Activated CD8-positive, alpha-beta T cell treated with anti-CD3 and anti-CD28 coated beads for 36 hours (primary cell): Measurements from ENCODE around the gene RTN4. TPM values are rescaled to one million over a fixed set of nuclear protein-coding genes. Genes with fewer than 3 reads are reported as not detected.

Source experiments
- ATAC-seq: fragments of 200-7000 bp; cut with Tn5 transposase; one replicate; pipeline ENCODE4 v1.10.0; 2021; ENCODE audit warnings: mild to moderate bottlenecking, moderate library complexity
- CTCF ChIA-PET: fragments of 350-600 bp; sonication (Branson Sonifier 250); formaldehyde crosslinking; loops from one replicate; lab custom pipeline; 2021; ENCODE audit warnings: antibody characterized with exemption; lab: Charles Lee
- POLR2A ChIA-PET: fragments of 350-600 bp; sonication (Branson Sonifier 250); formaldehyde crosslinking; loops from one replicate; lab custom pipeline; 2021; ENCODE audit warnings: antibody characterized with exemption; lab: Charles Lee
- DNase-seq: peaks from one replicate; pipeline ENCODE4 v3.0.0-alpha.2; 2020
- H3K27ac Mint-ChIP-seq: one replicate; pipeline ENCODE4 v1.8.0; 2021; ENCODE audit warnings: mild to moderate bottlenecking, mixed read lengths
- H3K27me3 Mint-ChIP-seq: one replicate; pipeline ENCODE4 v1.8.0; 2021; ENCODE audit warnings: mixed read lengths
- H3K36me3 Mint-ChIP-seq: one replicate; pipeline ENCODE4 v1.8.0; 2021; ENCODE audit warnings: low read depth, mixed read lengths
- H3K4me1 Mint-ChIP-seq: one replicate; pipeline ENCODE4 v1.8.0; 2021; ENCODE audit warnings: low read depth, mixed read lengths
- H3K4me3 Mint-ChIP-seq: one replicate; pipeline ENCODE4 v1.8.0; 2021; ENCODE audit warnings: mild to moderate bottlenecking, moderate library complexity, mixed read lengths
- H3K9me3 Mint-ChIP-seq: one replicate; pipeline ENCODE4 v1.8.0; 2021; ENCODE audit warnings: mixed read lengths
- CTCF ChIP-seq: fragments of 200-600 bp; IDR thresholded peaks from one replicate; pipeline ENCODE4 v1.8.0; 2022; ENCODE audit warnings: antibody characterized with exemption, mild to moderate bottlenecking
- intact Hi-C: fragments of 100-400 bp; cut with micrococcal nuclease; formaldehyde crosslinking; loops from one replicate; pipeline ENCODE4 v1.10.0; 2022
- total RNA-seq, 2 experiments: library from RNA; stranded (reverse); gene quantifications; one replicate each; pipeline ENCODE4 v1.2.3, GENCODE V29; 2021

The RTN4 gene
- total RNA-seq, 2 experiments from 2014 or later = 81.5 to 85.0 TPM

- H3K27ac Mint-ChIP-seq = no peak overlapping the region
- intact Hi-C loops = no loop called here
- DNase-seq = no peak
- peaks cover 18% of the 10 kb centered on the region for H3K36me3 Mint-ChIP-seq
- H3K27me3 Mint-ChIP-seq = no peaks in the 10 kb centered on the region
- no peak overlapping the region for H3K4me3 Mint-ChIP-seq
- H3K4me1 Mint-ChIP-seq = peaks cover 46% of the 10 kb centered on the region
- TF ChIP-seq CTCF = no peak
- ChIA-PET CTCF (no interaction called here), POLR2A (no interaction called here)
- no peaks in the 10 kb centered on the region for H3K9me3 Mint-ChIP-seq
- no peak for ATAC-seq
These were observed 4.5 kb downstream of the RTN4 start for GRCh38 chr2:55045780-55046179.

- ChIA-PET CTCF (no interaction called here), POLR2A (no interaction called here)
- no peaks in the 10 kb centered on the region for H3K27me3 Mint-ChIP-seq
- H3K4me1 Mint-ChIP-seq = peaks cover 55% of the 10 kb centered on the region
- no peaks in the 10 kb centered on the region for H3K9me3 Mint-ChIP-seq
- no peak overlapping the region for H3K4me3 Mint-ChIP-seq
- ATAC-seq = no peak
- no peak for TF ChIP-seq CTCF
- H3K36me3 Mint-ChIP-seq = peaks cover 19% of the 10 kb centered on the region
- intact Hi-C loops = no loop called here
- DNase-seq = no peak
- no peak overlapping the region for H3K27ac Mint-ChIP-seq
These were observed 6.4 kb downstream of the RTN4 start for GRCh38 chr2:55043841-55044240.

- CTCF ChIA-PET = no interaction called here
- TF ChIP-seq CTCF = no peak
- no peaks in the 10 kb centered on the region for H3K27me3 Mint-ChIP-seq
- no peak overlapping the region for H3K4me3 Mint-ChIP-seq
- DNase-seq (no peak), ATAC-seq (no peak)
- peaks cover 12% of the 10 kb centered on the region for H3K9me3 Mint-ChIP-seq
- intact Hi-C loops = no loop called here
- POLR2A ChIA-PET = interaction anchor here (1.7 kb wide), 1 partner anchor 12 kb away, joined by 8 read pairs; the partner anchor contains the start of gene RTN4
- peaks cover 57% of the 10 kb centered on the region for H3K4me1 Mint-ChIP-seq
- H3K27ac Mint-ChIP-seq = no peak overlapping the region
- H3K36me3 Mint-ChIP-seq = peaks cover 32% of the 10 kb centered on the region
These were observed 11.8 kb downstream of the RTN4 start for GRCh38 chr2:55038428-55038827.

GRCh38 chr2:55035716-55036115 lies 14.5 kb downstream of the RTN4 start:
- no peak for DNase-seq
- ChIA-PET POLR2A (no interaction called here), CTCF (interaction anchor here (1.0 to 1.4 kb wide), 3 partner anchors 11 to 21 kb away, joined by 3 to 5 read pairs (median 3); no protein-coding TSS in a partner anchor)
- H3K4me3 Mint-ChIP-seq = no peak overlapping the region
- H3K36me3 Mint-ChIP-seq = peaks cover 34% of the 10 kb centered on the region
- intact Hi-C loops = no loop called here
- no peak for TF ChIP-seq CTCF
- peaks cover 64% of the 10 kb centered on the region for H3K4me1 Mint-ChIP-seq
- ATAC-seq = no peak
- H3K9me3 Mint-ChIP-seq = peaks cover 12% of the 10 kb centered on the region
- no peaks in the 10 kb centered on the region for H3K27me3 Mint-ChIP-seq
- no peak overlapping the region for H3K27ac Mint-ChIP-seq

GRCh38 chr2:55033921-55034320 lies 16.3 kb downstream of the RTN4 start:
- Mint-ChIP-seq H3K9me3 (peaks cover 15% of the 10 kb centered on the region), H3K36me3 (peaks cover 35% of the 10 kb centered on the region), H3K27me3 (no peaks in the 10 kb centered on the region), H3K4me1 (peaks cover 63% of the 10 kb centered on the region), H3K27ac (no peak overlapping the region), H3K4me3 (no peak overlapping the region)
- no peak for TF ChIP-seq CTCF
- intact Hi-C loops = no loop called here
- POLR2A ChIA-PET = interaction anchor here (0.8 to 1.8 kb wide), 3 partner anchors 9 to 23 kb away, joined by 3 to 6 read pairs (median 4); no protein-coding TSS in a partner anchor
- ATAC-seq (no peak), DNase-seq (no peak)
- CTCF ChIA-PET = no interaction called here
